Natural killer cell (primary cell): ENCODE measurements around the gene BDP1. TPM values are rescaled to one million over a fixed set of nuclear protein-coding genes. Genes with fewer than 3 reads are reported as not detected.

Experiments used
- ATAC-seq, 3 donors: fragments of 150-1000 bp in 2 of 3; fragments of 200-7000 bp in 1 of 3; cut with Tn5 transposase; 1 replicate in 1 of 3; 2 replicates in 2 of 3; pipeline ENCODE4 v1.10.0; 2021; ENCODE audit warnings: mild to moderate bottlenecking in 2 of 3, moderate library complexity in 2 of 3
- DNase-seq, 2 donors: peaks; one replicate each; pipeline versions ENCODE4 v3.0.0 to v3.0.0-alpha.2; 2013 to 2021; ENCODE audit warnings: mixed read lengths in 1 of 2
- H3K27ac ChIP-seq: one replicate; pipeline ENCODE4 v1.5.1; 2013; ENCODE audit warnings: mild to moderate bottlenecking, low read length
- H3K27me3 ChIP-seq: one replicate; pipeline ENCODE4 v1.6.1; 2013; ENCODE audit warnings: low read length; ENCODE audit not compliant: control insufficient read depth, insufficient read depth
- H3K36me3 ChIP-seq: one replicate; pipeline ENCODE4 v1.6.1; 2013; ENCODE audit warnings: low read length; ENCODE audit not compliant: control insufficient read depth, insufficient read depth
- H3K4me1 ChIP-seq: one replicate; pipeline ENCODE4 v1.6.1; 2013; ENCODE audit warnings: low read length; ENCODE audit not compliant: control insufficient read depth, insufficient read depth
- H3K4me3 ChIP-seq: one replicate; pipeline ENCODE4 v1.5.1; 2013; ENCODE audit warnings: low read length
- H3K9me3 ChIP-seq: one replicate; pipeline ENCODE4 v1.6.1; 2013; ENCODE audit warnings: low read length; ENCODE audit not compliant: control insufficient read depth, insufficient read depth
- H3K27ac Mint-ChIP-seq, 2 donors: one replicate each; pipeline ENCODE4 v1.8.0; 2022; ENCODE audit warnings: mild to moderate bottlenecking in 2 of 2, mixed read lengths in 2 of 2, moderate library complexity in 1 of 2
- H3K27me3 Mint-ChIP-seq, 2 donors: one replicate each; pipeline ENCODE4 v1.8.0; 2022; ENCODE audit warnings: low read depth in 2 of 2, mixed read lengths in 2 of 2
- H3K36me3 Mint-ChIP-seq: one replicate; pipeline ENCODE4 v1.8.0; 2022; ENCODE audit warnings: mixed read lengths
- H3K4me1 Mint-ChIP-seq, 2 donors: one replicate each; pipeline ENCODE4 v1.8.0; 2022; ENCODE audit warnings: mixed read lengths in 2 of 2
- H3K4me3 Mint-ChIP-seq: one replicate; pipeline ENCODE4 v1.8.0; 2022; ENCODE audit warnings: mild to moderate bottlenecking, moderate library complexity, mixed read lengths
- H3K9me3 Mint-ChIP-seq, 2 donors: one replicate each; pipeline ENCODE4 v1.8.0; 2022; ENCODE audit warnings: mixed read lengths in 2 of 2
- CTCF ChIP-seq: fragments of 200-600 bp; IDR thresholded peaks from one replicate; pipeline ENCODE4 v1.8.0; 2022; ENCODE audit warnings: antibody characterized with exemption
- WGBS: methylation state at CpG from one replicate; pipeline ENCODE4 v1.1.7; 2013; ENCODE audit warnings: missing lambda C conversion rate; ENCODE audit not compliant: insufficient coverage; 5-methylcytosine and 5-hydroxymethylcytosine counted together
- intact Hi-C: fragments of 100-400 bp; cut with micrococcal nuclease; formaldehyde crosslinking; loops from one replicate; pipeline ENCODE4 v1.14.2; 2022
- total RNA-seq, 4 donors: library from RNA; stranded (reverse); fragments of 120-200 nt in 1 of 4; gene quantifications; one replicate each; pipeline versions ENCODE4 v1.2.3 to v1.2.4, GENCODE V29; 2013 to 2022

The BDP1 gene
- total RNA-seq, 3 donors from 2014 or later (not counting 1 experiment from before 2014, with no cell fraction given): 45.1 to 46.2 (median 45.8) TPM

- WGBS: no CpG with 5 or more reads among the region's 2 CpGs
Observed at GRCh38 chr5:71589903-71590302, 134.5 kb downstream of the BDP1 start.

GRCh38 chr5:71591100-71591499, 135.6 kb downstream of the BDP1 start:
- Mint-ChIP-seq H3K27me3 (no peaks in the 10 kb centered on the region), H3K9me3 (no peaks in the 10 kb centered on the region), H3K36me3 (no peaks in the 10 kb centered on the region), H3K27ac (peak overlapping the region in 1 of 2 donors; percentile 37), H3K4me3 (no peak overlapping the region), H3K4me1 (peaks cover 33 to 46% of the 10 kb centered on the region in 2 donors)
- no peak for ATAC-seq
- no peaks in the 10 kb centered on the region for H3K9me3 ChIP-seq
- no peak for TF ChIP-seq CTCF
- no peak overlapping the region for H3K4me3 ChIP-seq
- no peak for DNase-seq
- intact Hi-C loops: no loop called here
- H3K4me1 ChIP-seq: peaks cover 17% of the 10 kb centered on the region
- H3K27me3 ChIP-seq: no peaks in the 10 kb centered on the region
- peaks cover 11% of the 10 kb centered on the region for H3K36me3 ChIP-seq
- no peak overlapping the region for H3K27ac ChIP-seq

More at GRCh38 chr5:71589903-71590302, 134.5 kb downstream of the BDP1 start:
- Histone ChIP-seq H3K4me3 (no peak overlapping the region), H3K27ac (no peak overlapping the region), H3K4me1 (peaks cover 17% of the 10 kb centered on the region), H3K27me3 (no peaks in the 10 kb centered on the region), H3K36me3 (peaks cover 7% of the 10 kb centered on the region), H3K9me3 (no peaks in the 10 kb centered on the region)
- no peaks in the 10 kb centered on the region for H3K36me3 Mint-ChIP-seq
- DNase-seq (no peak), ATAC-seq (no peak)
- no peak for TF ChIP-seq CTCF
- H3K9me3 Mint-ChIP-seq: no peaks in the 10 kb centered on the region
- H3K4me1 Mint-ChIP-seq: peaks cover 33 to 46% of the 10 kb centered on the region in 2 donors
- H3K27ac Mint-ChIP-seq: peak overlapping the region in 1 of 2 donors; percentile 94
- intact Hi-C loops: loop anchor here (5.0 kb wide), 1 partner anchor 717 kb away; no protein-coding TSS in a partner anchor
- no peaks in the 10 kb centered on the region for H3K27me3 Mint-ChIP-seq
- H3K4me3 Mint-ChIP-seq: no peak overlapping the region

GRCh38 chr5:71596169-71596568, 140.7 kb downstream of the BDP1 start:
- Histone ChIP-seq H3K4me3 (no peak overlapping the region), H3K4me1 (peaks cover 11% of the 10 kb centered on the region), H3K27me3 (no peaks in the 10 kb centered on the region), H3K9me3 (no peaks in the 10 kb centered on the region), H3K27ac (no peak overlapping the region), H3K36me3 (peaks cover 34% of the 10 kb centered on the region)
- no peaks in the 10 kb centered on the region for H3K27me3 Mint-ChIP-seq
- peaks cover 9% of the 10 kb centered on the region in 2 donors for H3K4me1 Mint-ChIP-seq
- intact Hi-C loops: no loop called here
- no peaks in the 10 kb centered on the region for H3K9me3 Mint-ChIP-seq
- no peaks in the 10 kb centered on the region for H3K36me3 Mint-ChIP-seq
- no peak for ATAC-seq
- no peak for DNase-seq
- H3K4me3 Mint-ChIP-seq: no peak overlapping the region
- H3K27ac Mint-ChIP-seq: no peak overlapping the region
- TF ChIP-seq CTCF: no peak
- 97% methylated on average over 3 of the region's 4 CpGs for WGBS

- no peak overlapping the region for H3K4me3 Mint-ChIP-seq
- intact Hi-C loops: no loop called here
- Histone ChIP-seq H3K27ac (no peak overlapping the region), H3K9me3 (no peaks in the 10 kb centered on the region), H3K36me3 (peaks cover 36% of the 10 kb centered on the region), H3K4me3 (no peak overlapping the region), H3K27me3 (no peaks in the 10 kb centered on the region), H3K4me1 (peaks cover 18% of the 10 kb centered on the region)
- TF ChIP-seq CTCF: no peak
- H3K9me3 Mint-ChIP-seq: no peaks in the 10 kb centered on the region
- WGBS: 97% methylated on average over 1 of the region's 1 CpG
- H3K27me3 Mint-ChIP-seq: no peaks in the 10 kb centered on the region
- no peak for ATAC-seq
- H3K4me1 Mint-ChIP-seq: peaks cover 16 to 17% of the 10 kb centered on the region in 2 donors
- no peak for DNase-seq
- H3K36me3 Mint-ChIP-seq: no peaks in the 10 kb centered on the region
- peak overlapping the region in 1 of 2 donors; percentile 56 for H3K27ac Mint-ChIP-seq
Observed at GRCh38 chr5:71597001-71597400, 141.6 kb downstream of the BDP1 start.
